B cell (primary cell): ENCODE measurements around the gene BTRC. TPM values are rescaled to one million over a fixed set of nuclear protein-coding genes. Genes with fewer than 3 reads are reported as not detected.

Source experiments
- ATAC-seq: fragments of 200-7000 bp; cut with Tn5 transposase; one replicate; pipeline ENCODE4 v1.10.0; 2021; ENCODE audit warnings: low read depth, mild to moderate bottlenecking, moderate number of reproducible peaks, moderate library complexity
- CTCF ChIA-PET: fragments of 350-600 bp; sonication (Branson Sonifier 250); formaldehyde crosslinking; loops from one replicate; lab custom pipeline; 2021; ENCODE audit warnings: antibody characterized with exemption, inconsistent platforms; lab: Charles Lee
- POLR2A ChIA-PET: fragments of 350-600 bp; sonication (Branson Sonifier 250); formaldehyde crosslinking; loops from one replicate; lab custom pipeline; 2021; ENCODE audit warnings: antibody characterized with exemption; lab: Charles Lee
- DNase-seq: peaks from one replicate; pipeline ENCODE4 v3.0.0; 2013
- H2AFZ ChIP-seq: 2 replicates; pipeline ENCODE4 v1.6.1; 2012; ENCODE audit warnings: mild to moderate bottlenecking, low read depth, low read length; ENCODE audit not compliant: insufficient read depth, poor library complexity, severe bottlenecking
- H3K27ac ChIP-seq, 2 donors: 1 replicate in 1 of 2; 2 replicates in 1 of 2; pipeline ENCODE4 v1.5.1; 2012 to 2013; ENCODE audit warnings: low read length in 2 of 2, mild to moderate bottlenecking in 2 of 2, moderate library complexity in 1 of 2
- H3K27me3 ChIP-seq, 4 experiments: fragments of 200-600 bp in 1 of 4; sonication (generic) in 1 of 4; replicated peaks in 1 of 4; 1 replicate in 2 of 4; 2 replicates in 2 of 4; pipeline versions ENCODE4 v1.6.1 to v1.7.0; 2013 to 2016; ENCODE audit warnings: low read length in 3 of 4, mild to moderate bottlenecking in 2 of 4, mixed read lengths in 1 of 4, moderate library complexity in 1 of 4; ENCODE audit not compliant: insufficient read depth in 4 of 4, control insufficient read depth in 3 of 4; ENCODE audit errors: control extremely low read depth in 1 of 4
- H3K36me3 ChIP-seq, 2 experiments: replicated peaks in 1 of 2; 1 replicate in 1 of 2; 2 replicates in 1 of 2; pipeline versions ENCODE4 v1.6.1 to v1.7.1; 2013; ENCODE audit warnings: low read length in 1 of 2; ENCODE audit not compliant: insufficient read depth in 2 of 2, control insufficient read depth in 1 of 2; ENCODE audit errors: control extremely low read depth in 1 of 2, extremely low read depth in 1 of 2
- H3K4me1 ChIP-seq, 2 donors: fragments of 200-600 bp in 1 of 2; sonication (generic) in 1 of 2; 1 replicate in 1 of 2; 2 replicates in 1 of 2; pipeline versions ENCODE4 v1.5.1 to v1.6.1; 2013 to 2017; ENCODE audit warnings: low read length in 2 of 2; ENCODE audit not compliant: control insufficient read depth in 2 of 2, insufficient read depth in 2 of 2
- H3K4me2 ChIP-seq: replicated peaks from 2 replicates; pipeline ENCODE3; 2012; ENCODE audit warnings: mild to moderate bottlenecking, low read depth, low read length; ENCODE audit not compliant: poor library complexity, severe bottlenecking
- H3K4me3 ChIP-seq, 5 experiments: fragments of 200-600 bp in 1 of 5; sonication (generic) in 1 of 5; 1 replicate in 3 of 5; 2 replicates in 2 of 5; pipeline versions ENCODE4 v1.5.1 to v1.7.0; 2011 to 2016; ENCODE audit warnings: low read length in 4 of 5, mild to moderate bottlenecking in 4 of 5, low read depth in 2 of 5, control low read depth in 1 of 5, moderate library complexity in 1 of 5; ENCODE audit not compliant: insufficient read depth in 1 of 5; ENCODE audit errors: control extremely low read depth in 1 of 5, extremely low read depth in 1 of 5
- H3K79me2 ChIP-seq: fragments of 200-600 bp; sonication (generic); one replicate; pipeline ENCODE4 v1.6.0; 2016; ENCODE audit warnings: low read length; ENCODE audit not compliant: control insufficient read depth, insufficient read depth
- H3K9ac ChIP-seq: fragments of 200-600 bp; sonication (generic); 2 replicates; pipeline ENCODE4 v1.6.1; 2017; ENCODE audit warnings: mild to moderate bottlenecking, low read length, moderate library complexity
- H3K9me3 ChIP-seq, 3 donors: one replicate each; pipeline versions ENCODE4 v1.6.1 to v1.7.1; 2013; ENCODE audit warnings: low read length in 2 of 3; ENCODE audit not compliant: control insufficient read depth in 2 of 3, insufficient read depth in 1 of 3; ENCODE audit errors: control extremely low read depth in 1 of 3
- H4K20me1 ChIP-seq: 2 replicates; pipeline ENCODE4 v1.6.0; 2012; ENCODE audit warnings: mild to moderate bottlenecking, low read length; ENCODE audit not compliant: insufficient read depth, control insufficient read depth, poor library complexity, severe bottlenecking
- H3K27ac Mint-ChIP-seq: one replicate; pipeline ENCODE4 v1.8.0; 2021; ENCODE audit warnings: mixed read lengths
- H3K27me3 Mint-ChIP-seq: one replicate; pipeline ENCODE4 v1.8.0; 2021; ENCODE audit warnings: mixed read lengths
- H3K4me1 Mint-ChIP-seq: one replicate; pipeline ENCODE4 v1.8.0; 2021; ENCODE audit warnings: mixed read lengths
- H3K4me3 Mint-ChIP-seq: one replicate; pipeline ENCODE4 v1.8.0; 2021; ENCODE audit warnings: mixed read lengths
- H3K9me3 Mint-ChIP-seq: one replicate; pipeline ENCODE4 v1.8.0; 2022; ENCODE audit warnings: mixed read lengths; ENCODE audit not compliant: insufficient read depth
- CTCF ChIP-seq: fragments of 200-600 bp; IDR thresholded peaks from one replicate; pipeline ENCODE4 v1.8.0; 2022; ENCODE audit warnings: antibody characterized with exemption, mild to moderate bottlenecking
- EZH2 ChIP-seq: IDR thresholded peaks from 2 replicates; pipeline ENCODE4 v1.6.1; 2012; ENCODE audit warnings: borderline replicate concordance, low read depth, mild to moderate bottlenecking, moderate library complexity, low read length; ENCODE audit not compliant: insufficient read depth, poor library complexity, severe bottlenecking
- WGBS: methylation state at CpG from one replicate; pipeline ENCODE4 v1.1.5; 2013; ENCODE audit warnings: missing lambda C conversion rate; ENCODE audit not compliant: insufficient coverage; 5-methylcytosine and 5-hydroxymethylcytosine counted together
- intact Hi-C: fragments of 100-400 bp; cut with micrococcal nuclease; formaldehyde crosslinking; loops from one replicate; pipeline ENCODE4 v1.10.0; 2022
- polyA plus RNA-seq: library from polyadenylated mRNA; depleted of rRNA; stranded (reverse); fragments of >200 nt; gene quantifications from 2 replicates; pipeline ENCODE4 v1.2.3, GENCODE V29; 2012
- total RNA-seq, 2 donors: library from RNA; stranded (reverse); fragments of 120-200 nt in 1 of 2; gene quantifications; 1 replicate in 1 of 2; 2 replicates in 1 of 2; pipeline versions ENCODE4 v1.2.3 to v1.2.4, GENCODE V29; 2013 to 2022

BTRC gene
- total and polyA plus RNA-seq, 2 donors (not counting 1 experiment from before 2014, with no cell fraction given), result 4.3 to 21.9 TPM

- no peaks in the 10 kb centered on the region for H3K4me1 ChIP-seq
- ChIA-PET POLR2A (no interaction called here), CTCF (no interaction called here)
- H3K27ac ChIP-seq, result no peak overlapping the region
- H3K9me3 Mint-ChIP-seq, result no peaks in the 10 kb centered on the region
- H3K4me1 Mint-ChIP-seq, result no peaks in the 10 kb centered on the region
- H2AFZ ChIP-seq, result no peak overlapping the region
- no peaks in the 10 kb centered on the region for H3K79me2 ChIP-seq
- H3K27ac Mint-ChIP-seq, result no peak overlapping the region
- peaks cover 31% of the 10 kb centered on the region for H3K27me3 Mint-ChIP-seq
- no peak for ATAC-seq
- H4K20me1 ChIP-seq, result no peaks in the 10 kb centered on the region
- no peaks in the 10 kb centered on the region for H3K36me3 ChIP-seq
- no peak overlapping the region for H3K9ac ChIP-seq
- no peaks in the 10 kb centered on the region for H3K9me3 ChIP-seq
- no peak overlapping the region for H3K4me3 ChIP-seq
- peaks cover 0 to 2% (median 1%) of the 10 kb centered on the region in 4 experiments for H3K27me3 ChIP-seq
- intact Hi-C loops, result no loop called here
- H3K4me2 ChIP-seq, result no peak overlapping the region
- DNase-seq, result no peak
- TF ChIP-seq EZH2, result no peak
- no peak for TF ChIP-seq CTCF
- no peak overlapping the region for H3K4me3 Mint-ChIP-seq
Observed at GRCh38 chr10:101336382-101336781, 17.6 kb upstream of the BTRC start.

- no peak overlapping the region for H3K27ac ChIP-seq
- no peak overlapping the region for H3K4me2 ChIP-seq
- DNase-seq, result no peak
- no peaks in the 10 kb centered on the region for H3K79me2 ChIP-seq
- Mint-ChIP-seq H3K27me3 (peaks cover 18% of the 10 kb centered on the region), H3K27ac (no peak overlapping the region), H3K4me3 (no peak overlapping the region), H3K4me1 (no peaks in the 10 kb centered on the region), H3K9me3 (no peaks in the 10 kb centered on the region)
- TF ChIP-seq CTCF (no peak), EZH2 (no peak)
- no peak for ATAC-seq
- peaks cover 0 to 2% (median 0%) of the 10 kb centered on the region in 4 experiments for H3K27me3 ChIP-seq
- H3K4me3 ChIP-seq, result no peak overlapping the region
- intact Hi-C loops, result no loop called here
- H3K4me1 ChIP-seq, result no peaks in the 10 kb centered on the region
- WGBS, result 100% methylated on average over 2 of the region's 4 CpGs
- POLR2A ChIA-PET, result interaction anchor here (0.6 kb wide), 1 partner anchor 17 kb away, joined by 3 read pairs; no protein-coding TSS in a partner anchor
- CTCF ChIA-PET, result no interaction called here
- no peaks in the 10 kb centered on the region for H3K36me3 ChIP-seq
- no peaks in the 10 kb centered on the region for H4K20me1 ChIP-seq
- no peak overlapping the region for H3K9ac ChIP-seq
- no peak overlapping the region for H2AFZ ChIP-seq
- H3K9me3 ChIP-seq, result no peaks in the 10 kb centered on the region
Observed at GRCh38 chr10:101337836-101338235, 16.1 kb upstream of the BTRC start.
